Measurements from ENCODE around the gene IRAK1. TPM values are rescaled to one million over a fixed set of nuclear protein-coding genes. Genes with fewer than 3 reads are reported as not detected.

IRAK1 gene
- polyA plus RNA-seq, 1 of the 3 experiments (the other 2 are of a cell fraction), result 68.5 TPM

DNA sequence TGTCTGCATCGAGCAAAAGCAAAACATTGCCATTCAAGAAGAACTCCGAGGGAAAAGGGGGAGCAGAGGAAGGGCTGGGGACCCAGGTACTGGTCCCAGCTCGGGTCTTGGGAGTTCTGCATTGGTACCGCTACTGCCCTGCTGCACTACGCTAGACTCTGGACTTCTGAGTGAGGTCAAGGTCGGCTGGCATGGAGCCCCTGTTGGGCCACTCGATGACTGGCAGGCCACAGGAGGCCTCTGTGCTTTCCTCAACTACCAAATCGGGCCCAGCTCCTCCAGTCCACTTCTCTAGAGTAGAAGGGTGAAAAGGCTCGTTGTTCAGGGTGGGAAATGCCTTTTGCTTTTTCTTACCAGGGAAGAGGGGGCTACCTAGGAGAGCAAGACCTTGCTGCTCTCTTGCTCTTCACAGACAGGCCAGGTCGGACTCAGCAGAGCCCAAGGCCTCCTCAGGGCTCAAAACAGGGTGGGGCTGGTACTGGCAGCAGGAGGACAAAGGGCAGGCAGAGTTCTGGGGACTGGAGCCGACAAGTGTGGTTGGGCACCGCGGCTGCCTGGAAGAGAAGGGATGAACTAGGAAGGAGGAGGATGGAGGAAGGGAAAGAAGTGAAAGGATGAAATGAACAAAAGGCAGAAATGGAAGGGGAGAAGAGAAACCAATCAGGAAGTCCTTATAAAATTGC lies 8.9 kb upstream of the IRAK1 start:
- no peak overlapping the region for H3K9ac ChIP-seq
- H3K79me2 ChIP-seq (ENCODE audit: insufficient read depth), result peaks cover 4% of the 10 kb centered on the region; the same call in 1 of the 2 replicates
- H3K4me3 ChIP-seq (ENCODE audit: low read depth in 2 of 2, low read length in 1 of 2), result no peak overlapping the region
- WGBS (ENCODE audit: low lambda C conversion rate), result 62% methylated on average over 6 of the region's 13 CpGs
- H3K27me3 ChIP-seq (ENCODE audit: insufficient read depth), result peaks cover 79% of the 10 kb centered on the region
- no peaks in the 10 kb centered on the region for H3K9me3 ChIP-seq
- H3K36me3 ChIP-seq (replicated peaks in 1 of 2; ENCODE audit: control insufficient read depth in 1 of 2, insufficient read depth in 2 of 2, low read length in 1 of 2), result peaks cover 0 to 11% of the 10 kb centered on the region in 2 experiments
- no peaks in the 10 kb centered on the region for H3F3A ChIP-seq (replicated peaks; ENCODE audit: insufficient read depth)
- H3K9me2 ChIP-seq, result no peaks in the 10 kb centered on the region
- TF ChIP-seq, protein P1, sequence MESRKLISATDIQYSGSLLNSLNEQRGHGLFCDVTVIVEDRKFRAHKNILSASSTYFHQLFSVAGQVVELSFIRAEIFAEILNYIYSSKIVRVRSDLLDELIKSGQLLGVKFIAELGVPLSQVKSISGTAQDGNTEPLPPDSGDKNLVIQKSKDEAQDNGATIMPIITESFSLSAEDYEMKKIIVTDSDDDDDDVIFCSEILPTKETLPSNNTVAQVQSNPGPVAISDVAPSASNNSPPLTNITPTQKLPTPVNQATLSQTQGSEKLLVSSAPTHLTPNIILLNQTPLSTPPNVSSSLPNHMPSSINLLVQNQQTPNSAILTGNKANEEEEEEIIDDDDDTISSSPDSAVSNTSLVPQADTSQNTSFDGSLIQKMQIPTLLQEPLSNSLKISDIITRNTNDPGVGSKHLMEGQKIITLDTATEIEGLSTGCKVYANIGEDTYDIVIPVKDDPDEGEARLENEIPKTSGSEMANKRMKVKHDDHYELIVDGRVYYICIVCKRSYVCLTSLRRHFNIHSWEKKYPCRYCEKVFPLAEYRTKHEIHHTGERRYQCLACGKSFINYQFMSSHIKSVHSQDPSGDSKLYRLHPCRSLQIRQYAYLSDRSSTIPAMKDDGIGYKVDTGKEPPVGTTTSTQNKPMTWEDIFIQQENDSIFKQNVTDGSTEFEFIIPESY (IDR thresholded peaks at IDR 0.05; ENCODE audit: borderline replicate concordance, low read depth), result no peak
- TF ChIP-seq FOSL2 (IDR thresholded peaks at IDR 0.05; ENCODE audit: borderline replicate concordance, low read depth) (no peak), ELF1 (IDR thresholded peaks at IDR 0.05) (no peak), RCOR1 (IDR thresholded peaks at IDR 0.05; ENCODE audit: low read length) (no peak), POLR2AphosphoS5 (IDR thresholded peaks at IDR 0.05; ENCODE audit: low read depth, low read length) (no peak), NRF1 (IDR thresholded peaks at IDR 0.05; ENCODE audit: low read depth, low read length) (no peak), MXI1 (IDR thresholded peaks at IDR 0.05; ENCODE audit: low read depth, low read length) (no peak), TEAD4 (IDR thresholded peaks at IDR 0.05; ENCODE audit: borderline replicate concordance, insufficient read depth) (no peak), FOXJ3 (CRISPR knock-in tag; IDR thresholded peaks at IDR 0.05) (no peak), RFX5 (IDR thresholded peaks at IDR 0.05; ENCODE audit: low read length) (no peak)
- TF ChIP-seq, protein P2, sequence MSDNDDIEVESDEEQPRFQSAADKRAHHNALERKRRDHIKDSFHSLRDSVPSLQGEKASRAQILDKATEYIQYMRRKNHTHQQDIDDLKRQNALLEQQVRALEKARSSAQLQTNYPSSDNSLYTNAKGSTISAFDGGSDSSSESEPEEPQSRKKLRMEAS (IDR thresholded peaks at IDR 0.05; ENCODE audit: low read depth), result no peak
- TF ChIP-seq, protein P3, sequence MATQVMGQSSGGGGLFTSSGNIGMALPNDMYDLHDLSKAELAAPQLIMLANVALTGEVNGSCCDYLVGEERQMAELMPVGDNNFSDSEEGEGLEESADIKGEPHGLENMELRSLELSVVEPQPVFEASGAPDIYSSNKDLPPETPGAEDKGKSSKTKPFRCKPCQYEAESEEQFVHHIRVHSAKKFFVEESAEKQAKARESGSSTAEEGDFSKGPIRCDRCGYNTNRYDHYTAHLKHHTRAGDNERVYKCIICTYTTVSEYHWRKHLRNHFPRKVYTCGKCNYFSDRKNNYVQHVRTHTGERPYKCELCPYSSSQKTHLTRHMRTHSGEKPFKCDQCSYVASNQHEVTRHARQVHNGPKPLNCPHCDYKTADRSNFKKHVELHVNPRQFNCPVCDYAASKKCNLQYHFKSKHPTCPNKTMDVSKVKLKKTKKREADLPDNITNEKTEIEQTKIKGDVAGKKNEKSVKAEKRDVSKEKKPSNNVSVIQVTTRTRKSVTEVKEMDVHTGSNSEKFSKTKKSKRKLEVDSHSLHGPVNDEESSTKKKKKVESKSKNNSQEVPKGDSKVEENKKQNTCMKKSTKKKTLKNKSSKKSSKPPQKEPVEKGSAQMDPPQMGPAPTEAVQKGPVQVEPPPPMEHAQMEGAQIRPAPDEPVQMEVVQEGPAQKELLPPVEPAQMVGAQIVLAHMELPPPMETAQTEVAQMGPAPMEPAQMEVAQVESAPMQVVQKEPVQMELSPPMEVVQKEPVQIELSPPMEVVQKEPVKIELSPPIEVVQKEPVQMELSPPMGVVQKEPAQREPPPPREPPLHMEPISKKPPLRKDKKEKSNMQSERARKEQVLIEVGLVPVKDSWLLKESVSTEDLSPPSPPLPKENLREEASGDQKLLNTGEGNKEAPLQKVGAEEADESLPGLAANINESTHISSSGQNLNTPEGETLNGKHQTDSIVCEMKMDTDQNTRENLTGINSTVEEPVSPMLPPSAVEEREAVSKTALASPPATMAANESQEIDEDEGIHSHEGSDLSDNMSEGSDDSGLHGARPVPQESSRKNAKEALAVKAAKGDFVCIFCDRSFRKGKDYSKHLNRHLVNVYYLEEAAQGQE (IDR thresholded peaks at IDR 0.05; ENCODE audit: low read depth, low read length), result no peak
- TF ChIP-seq, protein P4, sequence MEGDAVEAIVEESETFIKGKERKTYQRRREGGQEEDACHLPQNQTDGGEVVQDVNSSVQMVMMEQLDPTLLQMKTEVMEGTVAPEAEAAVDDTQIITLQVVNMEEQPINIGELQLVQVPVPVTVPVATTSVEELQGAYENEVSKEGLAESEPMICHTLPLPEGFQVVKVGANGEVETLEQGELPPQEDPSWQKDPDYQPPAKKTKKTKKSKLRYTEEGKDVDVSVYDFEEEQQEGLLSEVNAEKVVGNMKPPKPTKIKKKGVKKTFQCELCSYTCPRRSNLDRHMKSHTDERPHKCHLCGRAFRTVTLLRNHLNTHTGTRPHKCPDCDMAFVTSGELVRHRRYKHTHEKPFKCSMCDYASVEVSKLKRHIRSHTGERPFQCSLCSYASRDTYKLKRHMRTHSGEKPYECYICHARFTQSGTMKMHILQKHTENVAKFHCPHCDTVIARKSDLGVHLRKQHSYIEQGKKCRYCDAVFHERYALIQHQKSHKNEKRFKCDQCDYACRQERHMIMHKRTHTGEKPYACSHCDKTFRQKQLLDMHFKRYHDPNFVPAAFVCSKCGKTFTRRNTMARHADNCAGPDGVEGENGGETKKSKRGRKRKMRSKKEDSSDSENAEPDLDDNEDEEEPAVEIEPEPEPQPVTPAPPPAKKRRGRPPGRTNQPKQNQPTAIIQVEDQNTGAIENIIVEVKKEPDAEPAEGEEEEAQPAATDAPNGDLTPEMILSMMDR (IDR thresholded peaks at IDR 0.05), result no peak
- H2AFZ ChIP-seq (ENCODE audit: low read depth), result no peak overlapping the region
- no peaks in the 10 kb centered on the region; a peak in 1 of 4 replicates for H3K4me1 ChIP-seq (ENCODE audit: control insufficient read depth in 1 of 2, insufficient read depth in 2 of 2, low read depth in 1 of 2, low read length in 1 of 2)
- H4K20me1 ChIP-seq (ENCODE audit: insufficient read depth), result no peaks in the 10 kb centered on the region
- DNase-seq, result no peak
- H3K27ac ChIP-seq (ENCODE audit: low read depth in 2 of 2, low read length in 1 of 2), result no peak overlapping the region
- CTCF ChIA-PET, result interaction anchor here (1.1 to 12.4 kb wide), 5 partner anchors 10 to 23 kb away, joined by 3 to 94 read pairs (median 7); no protein-coding TSS in a partner anchor
- POLR2A ChIA-PET, result no interaction called here
- no peak overlapping the region for H3K4me2 ChIP-seq
